Activated CD8-positive, alpha-beta memory T cell treated with anti-CD3 and anti-CD28 coated beads, Interleukin-2, amount 50 U/mL, for 1 hour (primary cell): ENCODE results near the gene GRK4.
"Not testable (repeated sequence)": the region's sequence is repeated elsewhere in the genome, so short reads cannot be mapped to it uniquely, and the experiment has no call there.

Experiments used
- DNase-seq: peaks from one replicate; pipeline ENCODE4 v3.0.0-alpha.2; 2020; ENCODE audit errors: extremely low read depth

GRK4 gene

DNA sequence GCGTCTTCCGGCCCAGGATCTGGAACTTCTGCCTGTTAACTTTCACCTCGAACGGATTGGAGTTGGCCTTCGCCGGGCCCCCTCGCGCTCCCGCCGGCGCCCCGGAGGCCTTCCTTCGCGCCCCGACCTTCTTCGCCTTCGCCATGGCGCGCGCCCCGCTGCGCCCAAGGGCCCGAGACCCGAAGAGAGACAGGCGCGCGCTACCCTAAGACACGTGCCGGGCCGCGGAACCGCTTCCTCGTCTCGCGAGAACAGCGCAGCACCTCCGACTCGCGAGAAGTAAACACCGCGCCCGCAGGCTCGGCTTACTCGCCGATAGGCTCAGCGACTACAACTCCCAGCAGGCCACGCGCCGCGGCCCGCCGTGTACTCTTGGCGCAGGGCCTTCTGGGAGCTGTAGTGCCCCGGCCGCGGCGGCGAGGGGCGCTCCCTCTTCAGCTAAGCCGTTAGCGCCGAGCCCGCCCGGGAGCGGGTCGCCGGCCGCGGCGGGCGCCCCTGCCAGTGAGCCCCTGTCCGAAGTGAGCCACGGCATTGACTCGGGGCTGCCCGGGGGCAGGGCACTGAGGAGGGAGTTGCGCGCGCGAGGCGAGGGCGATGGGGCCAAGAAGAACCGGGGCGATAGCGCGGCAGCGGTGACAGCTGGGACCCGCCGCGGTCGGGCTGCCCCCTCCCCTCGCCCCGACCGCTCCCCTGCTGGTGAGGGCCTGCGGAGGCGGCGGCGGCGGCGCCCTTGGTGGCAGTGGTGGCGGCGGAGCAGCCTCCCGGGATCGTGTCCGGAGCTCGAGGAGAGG is at the start of gene GRK4, which contains the start of gene NOP14:
TSS of gene GRK4 (plus strand) at position 397 of the 791 bp plus-strand sequence. CDS start 500 bp downstream, outside the sequence.
TSS of gene NOP14 (minus strand) at position 232 of the 791 bp plus-strand sequence. CDS start at position 145, 87 bp downstream.
- DNase-seq, result peak; percentile 89

DNA sequence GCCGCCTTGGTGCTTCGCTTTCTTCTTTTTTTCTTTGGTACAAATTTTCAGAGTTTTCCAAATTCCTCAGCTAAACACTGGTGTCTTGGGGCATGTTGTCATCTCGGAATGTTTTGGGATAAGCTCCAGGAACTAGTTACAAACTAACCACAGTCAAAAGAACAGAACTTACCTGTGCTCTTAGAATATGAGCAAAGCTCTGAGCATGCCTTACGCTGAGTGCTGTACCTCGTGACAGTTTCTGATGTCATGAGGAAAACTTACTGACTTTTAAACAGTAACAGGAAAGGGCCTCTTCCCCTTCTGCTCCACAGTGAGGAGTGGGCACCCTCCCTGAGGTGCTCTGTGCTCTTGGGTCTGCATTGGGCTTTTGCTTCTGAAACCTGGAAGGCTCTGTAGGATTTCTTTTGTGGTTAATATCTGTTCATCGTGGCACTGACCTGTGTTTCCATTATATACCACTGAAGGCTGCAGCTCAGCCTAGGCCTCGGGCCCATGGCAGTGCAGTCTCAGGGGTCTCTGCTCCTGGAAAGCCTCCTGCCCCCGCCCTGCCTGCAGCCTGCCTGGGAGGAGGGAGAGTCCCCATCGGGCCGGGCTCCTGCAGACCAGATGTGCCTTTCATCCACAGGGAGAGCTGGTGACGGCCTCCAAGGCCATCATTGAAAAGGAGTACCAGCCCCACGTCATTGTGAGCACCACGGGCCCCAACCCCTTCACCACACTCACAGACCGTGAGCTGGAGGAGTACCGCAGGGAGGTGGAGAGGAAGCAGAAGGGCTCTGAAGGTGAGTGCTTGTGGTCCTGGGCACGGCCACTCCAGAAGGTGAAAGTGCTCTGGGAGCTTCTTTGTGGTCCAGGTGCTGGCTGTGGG is 48.9 kb upstream of the GRK4 start:
- DNase-seq, result no peak

DNA sequence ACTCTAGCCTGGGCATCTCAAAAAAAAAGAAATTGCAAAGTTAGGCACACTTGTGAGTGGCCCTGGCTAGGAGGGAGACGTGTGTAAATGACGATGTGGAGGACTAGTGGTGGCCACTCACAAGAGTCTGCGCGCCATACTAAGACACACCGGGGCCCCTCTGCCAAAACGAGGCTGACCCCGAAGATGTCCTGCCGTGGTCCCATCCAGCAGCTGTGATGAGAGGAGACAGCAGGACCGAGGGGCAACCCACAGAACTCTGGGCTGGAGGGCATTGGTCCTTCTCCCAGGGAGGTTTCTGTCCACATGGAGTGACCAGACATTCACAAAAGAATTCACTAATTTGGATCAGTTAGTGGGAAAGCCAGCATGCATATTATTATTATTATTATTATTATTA is 47.6 kb upstream of the GRK4 start:
- no peak for DNase-seq

DNA sequence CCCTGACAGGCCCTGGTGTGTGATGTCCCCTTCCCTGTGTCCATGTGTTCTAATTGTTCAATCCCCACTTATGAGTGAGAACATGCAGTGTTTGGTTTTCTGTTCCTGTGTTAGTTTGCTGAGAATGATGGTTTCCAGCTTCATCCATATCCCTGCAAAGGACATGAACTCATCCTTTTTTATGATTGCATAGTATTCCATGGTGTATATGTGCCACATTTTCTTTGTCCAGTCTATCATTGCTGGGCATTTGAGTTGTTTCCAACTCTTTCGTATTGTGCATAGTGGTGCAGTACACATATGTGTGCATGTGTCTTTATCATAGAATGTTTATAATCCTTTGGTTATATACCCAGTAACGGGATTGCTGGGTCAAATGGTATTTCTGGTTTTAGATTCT is 46.7 kb upstream of the GRK4 start:
- DNase-seq, result not testable (repeated sequence)

DNA sequence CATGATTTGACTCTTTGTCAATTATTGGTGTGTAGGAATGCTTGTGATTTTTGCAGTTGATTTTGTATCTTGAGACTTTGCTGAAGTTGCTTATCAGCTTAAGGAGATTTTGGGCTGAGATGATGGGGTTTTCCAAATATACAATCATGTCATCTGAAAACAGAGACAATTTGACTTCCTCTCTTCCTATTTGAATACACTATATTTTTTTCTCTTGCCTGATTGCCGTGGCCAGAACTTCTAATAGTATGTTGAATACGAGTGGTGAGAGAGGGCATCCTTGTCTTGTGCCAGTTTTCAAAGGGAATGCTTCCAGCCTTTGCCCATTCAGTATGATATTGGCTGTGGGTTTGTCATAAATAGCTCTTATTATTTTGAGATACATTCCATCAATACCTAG is 45.1 kb upstream of the GRK4 start:
- DNase-seq, result not testable (repeated sequence)

DNA sequence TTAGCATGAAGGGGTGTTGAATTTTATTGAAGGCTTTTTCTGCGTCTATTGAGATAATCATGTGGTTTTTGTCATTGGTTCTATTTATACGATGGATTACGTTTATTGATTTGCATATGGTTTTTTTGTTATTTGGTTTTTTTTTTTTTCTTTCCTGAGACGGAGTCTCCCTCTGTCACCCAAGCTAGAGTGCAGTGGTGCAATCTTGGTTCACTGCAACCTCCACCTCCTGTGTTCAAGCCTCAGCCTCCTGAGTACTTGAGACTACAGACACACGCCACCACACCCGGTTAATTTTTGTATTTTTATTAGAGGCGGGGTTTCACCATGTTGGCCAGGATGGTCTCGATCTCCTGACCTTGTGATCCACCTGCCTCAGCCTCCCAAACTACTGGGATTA is 44.7 kb upstream of the GRK4 start:
- not testable (repeated sequence) for DNase-seq

DNA sequence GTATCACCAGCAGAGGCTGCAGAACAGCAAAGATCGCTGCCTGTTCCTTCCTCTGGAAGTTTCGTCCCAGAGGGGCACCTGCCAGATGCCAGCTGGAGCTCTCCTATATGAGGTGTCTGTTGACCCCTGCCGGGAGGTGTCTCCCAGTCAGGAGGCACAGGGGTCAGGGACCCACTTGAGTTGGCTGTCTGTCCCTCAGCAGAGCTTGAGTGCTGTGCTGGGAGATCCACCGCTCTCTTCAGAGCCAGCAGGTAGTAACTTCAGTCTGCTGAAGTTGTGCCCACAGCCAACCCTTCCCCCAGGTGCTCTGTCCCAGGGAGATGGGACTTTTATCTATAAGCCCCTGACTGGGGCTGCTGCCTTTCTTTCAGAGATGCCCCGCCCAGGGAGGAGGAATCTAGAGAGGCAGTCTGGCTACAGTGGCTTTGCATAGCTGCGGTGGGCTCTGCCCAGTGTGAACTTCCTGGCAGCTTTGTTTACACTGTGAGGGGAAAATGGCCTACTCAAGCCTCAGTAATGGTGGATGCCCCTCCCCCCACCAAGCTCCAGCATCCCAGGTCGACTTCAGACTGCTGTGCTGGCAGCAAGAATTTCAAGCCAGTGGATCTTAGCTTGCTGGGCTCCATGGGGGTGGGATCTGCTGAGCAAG is 40.8 kb upstream of the GRK4 start:
- DNase-seq, result not testable (repeated sequence)

DNA sequence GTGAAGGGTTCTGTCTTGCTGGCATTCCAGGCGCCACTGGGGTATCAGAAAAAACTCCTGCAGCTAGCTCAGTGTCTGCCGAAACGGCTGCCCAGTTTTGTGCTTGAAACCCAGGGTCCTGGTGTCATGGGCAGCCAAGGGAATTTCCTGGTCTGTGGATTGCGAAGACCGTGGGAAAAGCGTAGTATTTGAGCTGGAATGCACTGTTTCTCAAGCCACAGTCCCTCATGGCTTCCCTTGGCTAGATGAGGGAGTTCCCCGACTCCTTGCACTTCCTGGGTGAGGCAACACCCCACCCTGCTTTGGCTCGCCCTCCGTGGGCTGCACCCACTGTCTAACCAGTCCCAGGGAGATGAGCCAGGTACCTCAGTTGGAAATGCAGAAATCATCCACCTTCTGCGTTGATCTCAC is 40.2 kb upstream of the GRK4 start:
- DNase-seq, result no peak

DNA sequence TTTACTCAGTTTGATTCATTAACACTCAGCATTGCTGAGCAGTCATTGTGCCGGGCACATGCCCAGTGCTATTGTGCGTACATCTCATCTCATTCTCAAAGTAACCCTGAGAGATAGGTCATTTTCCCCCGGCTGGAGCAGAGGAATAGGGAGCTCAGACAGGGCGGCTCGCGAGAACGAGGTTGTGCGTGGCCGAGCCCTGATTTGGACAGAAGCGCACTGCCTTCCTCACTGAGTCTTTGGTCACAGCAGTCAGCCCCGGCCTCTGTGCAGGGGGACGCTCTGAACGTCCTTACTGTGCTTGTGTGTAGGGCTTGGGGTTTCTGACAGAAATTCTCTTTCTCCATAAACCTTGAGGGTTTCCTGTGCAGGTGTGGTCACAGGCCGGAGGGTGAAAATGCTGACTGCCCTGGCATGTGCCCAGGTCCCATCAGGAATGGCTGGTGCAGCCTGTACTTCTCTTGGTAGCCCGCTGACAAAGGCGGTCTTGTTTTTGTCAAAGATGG is 39.6 kb upstream of the GRK4 start:
- no peak for DNase-seq

DNA sequence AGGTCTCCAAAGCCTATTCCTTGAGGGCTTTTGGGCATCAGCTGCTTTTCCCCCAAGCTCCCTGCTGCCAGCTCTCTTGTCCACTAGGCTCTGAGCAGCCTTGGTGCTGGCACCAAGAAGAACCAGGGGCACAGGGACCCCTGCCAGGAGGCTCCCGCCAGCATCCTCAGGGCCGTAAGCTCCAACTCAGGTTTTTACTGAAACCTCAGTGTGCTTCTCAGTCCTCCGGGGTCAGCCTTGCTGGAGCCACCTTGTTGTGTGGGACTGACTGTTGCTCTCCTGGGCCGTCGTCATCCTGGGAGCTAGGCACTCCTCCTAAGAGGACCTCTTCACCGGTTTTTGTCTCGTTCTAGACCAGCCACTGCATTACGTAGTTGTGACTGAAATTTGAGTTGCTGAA is 39.1 kb upstream of the GRK4 start:
- DNase-seq, result no peak

DNA sequence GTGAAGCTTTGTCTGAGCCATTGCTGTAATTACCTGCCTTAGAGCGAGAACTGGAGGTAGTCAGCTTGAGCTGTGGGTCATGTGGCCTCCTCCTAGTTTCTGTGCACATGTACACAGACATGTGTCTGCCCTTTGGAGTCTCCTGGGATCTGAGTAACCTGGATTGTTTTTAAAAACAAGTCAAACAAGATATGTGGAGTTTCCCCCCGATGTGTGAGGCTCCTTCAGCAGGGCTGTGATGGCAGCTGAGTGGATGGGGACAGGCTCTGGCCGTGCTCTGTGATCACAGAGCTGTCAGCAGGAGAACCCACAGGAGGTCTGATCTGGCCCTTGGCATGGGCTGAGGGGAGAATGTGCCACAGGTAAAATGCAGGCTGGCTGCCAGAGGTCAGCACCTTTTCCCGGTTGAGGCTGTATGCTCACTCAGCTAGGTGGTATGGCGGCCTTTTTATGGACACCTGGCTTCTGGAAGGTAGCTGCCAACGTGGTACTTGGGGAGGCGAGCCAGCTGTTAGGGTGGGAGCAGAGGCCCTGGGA is 38.5 kb upstream of the GRK4 start:
- DNase-seq, result no peak

DNA sequence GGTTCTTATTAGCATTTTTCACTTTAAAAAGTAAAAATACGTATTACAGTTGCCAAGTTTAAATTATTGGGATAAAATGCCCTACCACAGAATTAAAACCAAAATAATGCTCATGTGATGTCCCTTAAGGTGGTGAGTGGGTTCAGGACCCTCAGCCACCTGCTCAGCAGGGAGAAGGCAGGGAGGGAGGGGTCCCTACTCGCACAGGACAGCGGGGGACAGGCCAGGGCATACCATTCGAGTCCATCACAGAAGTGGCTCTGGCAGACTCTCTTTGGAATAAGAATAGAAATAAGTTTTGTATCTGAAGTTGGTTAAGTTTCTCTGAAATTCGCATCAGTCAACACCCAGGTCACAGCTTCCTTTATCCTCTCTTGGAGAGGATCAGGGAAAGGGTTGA is 37.9 kb upstream of the GRK4 start:
- no peak for DNase-seq

DNA sequence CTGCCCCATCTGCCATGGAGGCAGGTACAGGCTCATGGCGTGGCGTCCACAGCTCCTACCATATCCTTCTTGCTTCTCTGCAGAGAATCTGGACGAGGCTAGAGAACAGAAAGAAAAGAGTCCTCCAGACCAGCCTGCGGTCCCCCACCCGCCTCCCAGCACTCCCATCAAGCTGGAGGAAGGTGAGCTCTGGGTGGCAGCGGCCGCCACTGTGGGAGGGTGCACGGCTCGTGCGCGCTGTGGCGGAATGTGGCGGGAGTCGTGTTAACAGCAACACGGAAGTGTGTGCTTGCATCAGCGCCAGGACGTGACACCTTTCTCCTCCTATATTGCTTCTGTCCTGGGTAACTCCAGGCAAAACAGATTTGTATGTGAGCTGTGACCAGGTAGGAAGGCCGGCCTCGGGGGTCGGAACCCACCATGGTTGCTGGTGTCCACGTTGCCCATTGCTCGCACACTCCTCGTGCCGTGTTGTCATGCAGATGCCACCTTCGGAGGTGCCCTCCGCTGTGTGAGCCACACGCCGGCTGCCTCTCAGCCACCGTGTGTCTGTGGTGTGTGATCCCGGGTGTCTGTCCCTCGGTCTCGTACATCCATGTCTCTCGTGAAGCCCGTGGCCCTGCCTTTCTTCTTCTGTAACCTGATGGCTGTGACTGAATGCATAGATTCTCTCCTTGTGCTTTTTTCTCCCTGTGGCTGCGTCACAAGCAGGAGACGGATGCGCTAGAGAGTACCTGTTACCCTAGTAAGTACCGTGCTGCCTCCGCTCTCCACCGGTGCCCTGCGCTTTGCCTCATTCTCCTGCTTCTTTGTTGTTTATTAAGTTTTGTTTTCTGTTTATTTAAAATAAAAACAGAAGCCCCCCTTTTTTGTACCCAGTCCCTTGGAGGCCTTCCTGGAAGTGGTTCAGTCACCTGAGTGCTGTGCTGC is 37.2 kb upstream of the GRK4 start:
- DNase-seq, result no peak

DNA sequence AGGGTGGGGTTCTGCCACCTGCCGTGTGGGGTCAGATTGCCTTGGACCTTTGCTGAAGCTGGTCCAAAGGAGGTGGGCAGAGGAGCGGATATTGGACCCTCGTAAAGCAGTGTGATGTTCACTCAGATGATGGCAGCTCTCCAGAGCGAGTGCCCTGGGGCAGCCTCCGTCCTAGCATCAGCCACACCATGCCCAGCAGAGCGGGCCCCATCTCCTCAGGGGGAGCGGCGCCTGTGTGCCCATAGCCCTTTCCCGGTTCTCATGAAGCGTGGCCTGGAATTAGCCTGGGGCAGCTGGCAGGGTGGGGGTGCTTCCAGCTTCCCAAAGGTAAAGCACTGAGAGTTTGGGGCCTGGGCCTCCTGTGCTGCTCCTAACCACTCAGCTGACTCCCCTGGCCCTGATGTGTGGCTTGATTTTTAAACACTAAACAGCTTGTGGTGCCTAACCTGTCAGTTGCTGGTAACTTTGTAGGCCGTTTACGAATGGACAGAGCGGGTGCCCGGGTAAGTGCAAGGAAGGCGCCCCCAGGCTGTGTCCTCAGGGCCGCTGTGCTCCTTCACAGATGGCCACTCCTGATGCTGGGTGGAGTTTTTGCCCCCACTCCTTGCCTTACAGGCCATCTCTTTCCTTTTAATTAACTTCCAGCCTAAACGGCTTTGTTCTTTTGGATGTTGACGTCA is 36.2 kb upstream of the GRK4 start:
- no peak for DNase-seq

DNA sequence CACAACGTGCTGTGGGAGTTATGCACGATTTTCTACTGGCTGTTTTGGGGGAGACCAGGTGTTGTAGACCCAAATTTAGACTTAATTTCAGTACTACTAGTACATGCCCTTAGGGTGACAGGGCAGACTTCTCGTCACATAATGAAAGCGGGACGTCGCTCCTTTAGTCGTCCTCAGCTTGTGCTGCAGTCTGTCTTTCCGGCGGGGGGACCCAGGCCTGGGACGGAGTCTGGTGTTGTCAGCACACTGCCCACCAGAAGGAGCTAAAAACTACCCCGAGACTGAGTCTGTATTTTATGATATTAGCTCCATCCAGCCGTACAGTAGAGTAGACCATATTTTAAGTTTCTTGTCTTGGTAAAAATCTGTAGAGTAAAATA is 35.7 kb upstream of the GRK4 start:
- no peak for DNase-seq

DNA sequence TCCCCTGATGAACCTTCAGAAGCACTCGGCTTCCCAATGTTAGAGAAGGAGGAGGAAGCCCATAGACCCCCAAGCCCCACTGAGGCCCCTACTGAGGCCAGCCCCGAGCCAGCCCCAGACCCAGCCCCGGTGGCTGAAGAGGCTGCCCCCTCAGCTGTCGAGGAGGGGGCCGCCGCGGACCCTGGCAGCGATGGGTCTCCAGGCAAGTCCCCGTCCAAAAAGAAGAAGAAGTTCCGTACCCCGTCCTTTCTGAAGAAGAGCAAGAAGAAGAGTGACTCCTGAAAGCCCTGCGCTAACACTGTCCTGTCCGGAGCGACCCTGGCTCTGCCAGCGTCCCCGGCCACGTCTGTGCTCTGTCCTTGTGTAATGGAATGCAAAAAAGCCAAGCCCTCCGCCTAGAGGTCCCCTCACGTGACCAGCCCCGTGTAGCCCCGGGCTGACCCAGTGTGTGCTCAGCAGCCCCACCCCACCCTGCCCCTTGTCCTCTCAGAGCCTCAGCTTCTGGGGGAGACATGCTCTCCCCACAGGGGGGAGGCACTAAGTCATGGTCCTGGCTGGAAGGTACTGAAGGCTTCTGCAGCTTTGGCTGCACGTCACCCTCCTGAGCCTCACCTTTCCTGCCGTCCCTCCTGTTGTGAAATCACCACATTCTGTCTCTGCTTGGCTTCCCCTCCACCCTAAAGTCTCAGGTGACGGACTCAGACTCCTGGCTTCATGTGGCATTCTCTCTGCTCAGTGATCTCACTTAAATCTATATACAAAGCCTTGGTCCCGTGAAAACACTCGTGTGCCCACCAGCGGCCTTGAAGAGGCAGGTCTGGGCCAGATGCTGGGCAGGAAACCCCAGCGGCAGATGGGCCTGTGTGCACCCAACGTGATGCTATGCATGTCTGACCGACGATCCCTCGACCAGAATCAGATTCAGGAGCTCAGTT is 34.9 kb upstream of the GRK4 start:
- DNase-seq, result no peak

DNA sequence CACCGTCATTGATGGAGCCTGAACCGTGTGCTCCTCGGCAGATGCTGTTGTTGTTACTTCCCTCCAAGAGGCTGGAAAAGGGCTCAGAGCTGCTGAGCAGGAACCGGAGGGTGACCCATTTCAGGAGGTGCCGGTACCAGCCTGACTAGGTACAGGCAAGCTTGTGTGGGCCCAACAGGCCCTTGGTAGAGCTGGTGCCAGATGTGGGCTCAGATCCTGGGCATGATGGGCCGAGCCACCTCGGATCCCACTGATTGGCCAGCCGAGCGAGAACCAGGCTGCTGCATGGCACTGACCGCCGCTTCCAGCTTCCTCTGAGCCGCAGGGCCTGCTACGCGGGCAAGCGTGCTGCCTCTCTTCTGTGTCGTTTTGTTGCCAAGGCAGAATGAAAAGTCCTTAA is 33.9 kb upstream of the GRK4 start:
- DNase-seq, result no peak

DNA sequence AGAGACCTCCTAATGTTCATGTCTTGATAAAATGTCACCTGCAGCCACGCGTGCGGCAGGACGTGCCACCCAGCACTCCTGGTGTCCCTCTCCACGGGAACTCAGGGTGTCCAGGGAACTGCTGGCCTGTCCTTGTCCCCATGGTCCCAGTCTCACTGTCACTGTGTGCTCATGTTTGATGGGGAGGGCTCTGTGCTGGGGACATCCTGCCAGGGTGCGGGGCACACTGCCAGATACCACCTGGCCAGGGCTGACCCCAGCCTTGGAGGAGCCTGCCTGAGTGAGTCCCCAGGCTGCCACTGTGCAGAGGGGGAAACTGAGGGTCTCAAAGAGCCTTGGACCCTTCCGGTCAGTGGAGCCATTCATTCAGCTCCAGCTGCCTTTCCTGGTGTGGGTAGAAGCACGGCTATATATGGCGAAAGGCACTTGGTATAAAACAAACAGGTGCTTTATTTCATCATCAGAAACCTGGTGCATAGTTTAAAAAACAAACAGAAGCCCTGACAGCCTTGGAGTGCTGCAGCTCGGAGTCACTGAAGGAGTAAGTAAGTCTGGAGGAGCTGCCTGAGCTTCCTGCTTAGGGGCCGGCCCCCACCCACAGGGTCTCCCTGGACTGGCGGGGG is 33.1 kb upstream of the GRK4 start:
- no peak for DNase-seq
